GM12878 (cell line): ENCODE data around the gene REXO1. TPM values are rescaled to one million over a fixed set of nuclear protein-coding genes. Genes with fewer than 3 reads are reported as not detected.

Experiments used
- ATAC-seq: fragments of 200-7000 bp; cut with Tn5 transposase; 3 replicates; pipeline ENCODE4 v1.9.1; 2020; ENCODE audit warnings: mild to moderate bottlenecking, moderate library complexity
- BruUV-seq: library from RNA; stranded (reverse); fragments of 400-500 nt; replicated peaks from 2 replicates; lab custom pipeline; 2021; lab: Mats Ljungman, UMichigan
- CTCF ChIA-PET: fragments of 300-600 bp; sonication (Branson Sonifier 250); formaldehyde crosslinking; extraction: SDS; loops from one replicate; lab custom pipeline; 2021; ENCODE audit warnings: inconsistent platforms; lab: Yijun Ruan, JAX
- POLR2A ChIA-PET: fragments of 350-600 bp; formaldehyde crosslinking; extraction: SDS; loops from one replicate; lab custom pipeline; 2021; ENCODE audit warnings: inconsistent platforms; lab: Charles Lee
- RAD21 ChIA-PET: fragments of 300-600 bp; sonication (Branson Sonifier 250); formaldehyde crosslinking; loops from one replicate; lab custom pipeline; 2023; ENCODE audit warnings: antibody characterized with exemption; ENCODE audit not compliant: unreplicated experiment; lab: Charles Lee
- SMC1A ChIA-PET: fragments of 300-600 bp; sonication (Branson Sonifier 250); formaldehyde crosslinking; loops from one replicate; lab custom pipeline; 2023; ENCODE audit not compliant: unreplicated experiment, uncharacterized antibody; lab: Charles Lee
- DNase-seq: peaks from one replicate; pipeline ENCODE4 v3.0.0-alpha.2; 2011; ENCODE audit warnings: low read depth, low spot score
- FAIRE-seq: peaks from 3 replicates; lab custom pipeline; 2011; peaks lifted over from hg19 to GRCh38; lab: Jason Lieb, UNC
- H2AFZ ChIP-seq: 2 replicates; pipeline ENCODE4 v1.6.0; 2011; ENCODE audit warnings: low read depth, low read length, control low read depth; ENCODE audit not compliant: control insufficient read depth
- H3K27ac ChIP-seq: 2 replicates; pipeline ENCODE4 v1.5.1; 2011; ENCODE audit warnings: control low read depth; ENCODE audit not compliant: control insufficient read depth, insufficient read depth
- H3K27me3 ChIP-seq, 2 experiments: replicated peaks in 1 of 2; 2 replicates each; pipeline versions ENCODE4 v1.6.0 to v1.6.1; 2011; ENCODE audit warnings: low read length in 1 of 2; ENCODE audit not compliant: control insufficient read depth in 2 of 2, insufficient read depth in 2 of 2
- H3K36me3 ChIP-seq, 2 experiments: 2 replicates each; pipeline ENCODE4 v1.5.1; 2011; ENCODE audit warnings: low read length in 1 of 2; ENCODE audit not compliant: control insufficient read depth in 2 of 2, insufficient read depth in 2 of 2
- H3K4me1 ChIP-seq: 2 replicates; pipeline ENCODE4 v1.6.1; 2011; ENCODE audit warnings: mild to moderate bottlenecking, low read length, moderate library complexity, mixed read lengths; ENCODE audit not compliant: control insufficient read depth, insufficient read depth
- H3K4me2 ChIP-seq: 2 replicates; pipeline ENCODE4 v1.6.0; 2011; ENCODE audit warnings: control low read depth; ENCODE audit not compliant: control insufficient read depth, insufficient read depth
- H3K4me3 ChIP-seq: fragments of 200-600 bp; sonication (generic); 2 replicates; pipeline ENCODE4 v1.5.1; 2016
- H3K79me2 ChIP-seq: 2 replicates; pipeline ENCODE4 v1.6.0; 2011; ENCODE audit warnings: low read length; ENCODE audit not compliant: control insufficient read depth, insufficient read depth
- H3K9ac ChIP-seq: 2 replicates; pipeline ENCODE4 v1.8.0; 2011; ENCODE audit warnings: low read length, control low read depth, mixed read lengths; ENCODE audit not compliant: control insufficient read depth, insufficient read depth
- H3K9me3 ChIP-seq: replicated peaks from 3 replicates; pipeline ENCODE4 v1.5.1; 2011; ENCODE audit warnings: mild to moderate bottlenecking, low read length; ENCODE audit not compliant: control insufficient read depth, insufficient read depth
- H4K20me1 ChIP-seq: 2 replicates; pipeline ENCODE4 v1.6.0; 2011; ENCODE audit not compliant: control insufficient read depth, insufficient read depth
- MXI1 ChIP-seq: fragments of 150-350 bp; IDR thresholded peaks from 2 replicates; pipeline ENCODE4 v1.6.1; 2011; ENCODE audit warnings: low read depth, mild to moderate bottlenecking, inconsistent platforms, low read length, improper control_type of control experiment
- POLR2A ChIP-seq: IDR thresholded peaks from 2 replicates; pipeline ENCODE4 v1.6.1; 2011; ENCODE audit warnings: low read depth, mild to moderate bottlenecking, low read length
- RB1 ChIP-seq: fragments of 450-650 bp; formaldehyde crosslinking; IDR thresholded peaks from 2 replicates; pipeline ENCODE4 v1.6.1; 2017; ENCODE audit warnings: mild to moderate bottlenecking, borderline replicate concordance
- ZNF274 ChIP-seq: IDR thresholded peaks from one replicate; pipeline ENCODE4 v1.8.0; 2011; ENCODE audit not compliant: insufficient read length, insufficient read depth
- WGBS: methylation state at CpG from one replicate; pipeline ENCODE4 v1.1.6; 2016; ENCODE audit warnings: low lambda C conversion rate; ENCODE audit not compliant: insufficient replicate concordance, insufficient coverage; ENCODE audit errors: missing lambda C conversion rate; 5-methylcytosine and 5-hydroxymethylcytosine counted together
- in situ Hi-C: fragments of 300-500 bp; cut with MboI; formaldehyde crosslinking; loops from 9 replicates; pipeline ENCODE4 v1.14.3; 2018; ENCODE audit warnings: mixed read lengths
- intact Hi-C: fragments of 100-400 bp; cut with micrococcal nuclease; formaldehyde crosslinking; loops from one replicate; pipeline ENCODE4 v1.14.2; 2022; ENCODE audit not compliant: unreplicated experiment
- polyA plus RNA-seq, 11 experiments: library from polyadenylated mRNA; depleted of rRNA in 4 of 11; unstranded in 6 of 11; stranded (reverse) in 5 of 11; fragments of >200 nt; fragmentation: Nextera tagmentation in 4 of 11; fragmentation: Illumina TruSeq in 1 of 11; extraction: Ambion mirVana in 4 of 11; extraction: Trizol in 1 of 11; gene quantifications; 1 replicate in 1 of 11; 2 replicates in 10 of 11; pipeline versions ENCODE4 v1.2.1 to v1.2.3, GENCODE V29; 2011 to 2016; ENCODE audit warnings: inconsistent platforms in 2 of 11, missing spikeins in 2 of 11, low read depth in 1 of 11
- total RNA-seq, 4 experiments: library from RNA; depleted of rRNA in 3 of 4; stranded (reverse); fragments of >200 nt in 3 of 4; fragmentation: Illumina TruSeq in 1 of 4; extraction: Trizol in 1 of 4; gene quantifications; 2 replicates each; pipeline versions ENCODE4 v1.2.1 to v1.2.3, GENCODE V29; 2013 to 2021
- TF ChIP-seq, protein P1 (sequence below): fragments of 450-650 bp; IDR thresholded peaks from 2 replicates; pipeline ENCODE4 v1.6.1; 2018; ENCODE audit warnings: mild to moderate bottlenecking, low read depth, moderate library complexity; ENCODE audit not compliant: partially characterized antibody

REXO1 gene
- total and polyA plus RNA-seq, 10 of the 15 experiments (the other 5 are each of a cell fraction or from before 2014, with no cell fraction given): 0.03 to 45.2 (median 8.4) TPM

DNA sequence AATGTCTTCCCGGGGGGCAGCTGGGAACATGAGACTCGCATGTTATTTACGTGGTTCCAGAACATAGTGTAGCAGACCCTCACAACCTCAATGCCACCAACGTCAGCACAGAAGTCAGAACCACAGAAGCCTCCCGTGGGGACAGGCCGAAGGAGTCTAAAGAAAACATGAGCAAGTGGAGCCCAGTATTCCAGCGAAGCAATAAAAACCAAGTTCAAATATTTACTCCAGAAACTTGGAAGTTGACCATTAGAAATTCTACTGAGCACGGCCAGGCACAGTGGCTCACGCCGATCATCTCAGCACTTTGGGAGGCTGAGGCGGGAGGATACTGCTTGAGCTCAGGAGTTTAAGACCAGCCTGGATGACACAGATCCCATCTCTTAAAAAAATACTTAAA, 18.3 kb downstream of the REXO1 start:
- CTCF ChIA-PET: interaction anchor here (0.6 to 2.7 kb wide), 3 partner anchors 8 to 239 kb away, joined by 3 to 19 read pairs (median 3); no protein-coding TSS in a partner anchor
- Histone ChIP-seq H3K4me2 (no peak overlapping the region), H3K4me3 (no peak overlapping the region), H3K79me2 (no peaks in the 10 kb centered on the region; the same call in none of the 2 replicates), H3K9me3 (no peaks in the 10 kb centered on the region), H3K9ac (no peak overlapping the region), H4K20me1 (no peaks in the 10 kb centered on the region)
- no peak for DNase-seq
- WGBS: 89% methylated on average over 11 of the region's 11 CpGs
- no peak for FAIRE-seq
- intact Hi-C loops: no loop called here
- no peak for ATAC-seq
- RAD21 ChIA-PET: no interaction called here
- SMC1A ChIA-PET: no interaction called here
- TF ChIP-seq ZNF274: no peak
- TF ChIP-seq POLR2A: no peak
- TF ChIP-seq MXI1: no peak
- TF ChIP-seq, protein P1, sequence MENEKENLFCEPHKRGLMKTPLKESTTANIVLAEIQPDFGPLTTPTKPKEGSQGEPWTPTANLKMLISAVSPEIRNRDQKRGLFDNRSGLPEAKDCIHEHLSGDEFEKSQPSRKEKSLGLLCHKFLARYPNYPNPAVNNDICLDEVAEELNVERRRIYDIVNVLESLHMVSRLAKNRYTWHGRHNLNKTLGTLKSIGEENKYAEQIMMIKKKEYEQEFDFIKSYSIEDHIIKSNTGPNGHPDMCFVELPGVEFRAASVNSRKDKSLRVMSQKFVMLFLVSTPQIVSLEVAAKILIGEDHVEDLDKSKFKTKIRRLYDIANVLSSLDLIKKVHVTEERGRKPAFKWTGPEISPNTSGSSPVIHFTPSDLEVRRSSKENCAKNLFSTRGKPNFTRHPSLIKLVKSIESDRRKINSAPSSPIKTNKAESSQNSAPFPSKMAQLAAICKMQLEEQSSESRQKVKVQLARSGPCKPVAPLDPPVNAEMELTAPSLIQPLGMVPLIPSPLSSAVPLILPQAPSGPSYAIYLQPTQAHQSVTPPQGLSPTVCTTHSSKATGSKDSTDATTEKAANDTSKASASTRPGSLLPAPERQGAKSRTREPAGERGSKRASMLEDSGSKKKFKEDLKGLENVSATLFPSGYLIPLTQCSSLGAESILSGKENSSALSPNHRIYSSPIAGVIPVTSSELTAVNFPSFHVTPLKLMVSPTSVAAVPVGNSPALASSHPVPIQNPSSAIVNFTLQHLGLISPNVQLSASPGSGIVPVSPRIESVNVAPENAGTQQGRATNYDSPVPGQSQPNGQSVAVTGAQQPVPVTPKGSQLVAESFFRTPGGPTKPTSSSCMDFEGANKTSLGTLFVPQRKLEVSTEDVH: no peak
- TF ChIP-seq RB1: no peak
- TF ChIP-seq, all 136 proteins: peak for 0
- H2AFZ ChIP-seq: no peak overlapping the region
- H3K27ac ChIP-seq: no peak overlapping the region
- POLR2A ChIA-PET: no interaction called here
- peaks cover 2 to 4% of the 10 kb centered on the region in 2 experiments; a peak in 3 of 4 replicates for H3K36me3 ChIP-seq
- H3K27me3 ChIP-seq: no peaks in the 10 kb centered on the region
- in situ Hi-C loops: no loop called here
- no peaks in the 10 kb centered on the region for H3K4me1 ChIP-seq
- BruUV-seq: no TSS peak
